Fibroblast of lung (primary cell): ENCODE measurements around the gene JUNB. TPM values are rescaled to one million over a fixed set of nuclear protein-coding genes. Genes with fewer than 3 reads are reported as not detected.
A peak's percentile ranks its signal among the peaks of the same experiment; 100 is the strongest.

ENCODE experiments used
- DNase-seq, 2 donors: peaks; one replicate each; pipeline versions ENCODE4 v3.0.0 to v3.0.0-alpha.2; 2010; ENCODE audit warnings: low read depth in 2 of 2
- H2AFZ ChIP-seq: 2 replicates; pipeline ENCODE4 v1.5.1; 2012; ENCODE audit warnings: low read length, control low read depth, inconsistent platforms
- H3K27ac ChIP-seq: 2 replicates; pipeline ENCODE4 v1.5.1; 2011; ENCODE audit warnings: low read length, control low read depth; ENCODE audit not compliant: insufficient read depth
- H3K27me3 ChIP-seq: 2 replicates; pipeline ENCODE4 v1.5.1; 2011; ENCODE audit warnings: mild to moderate bottlenecking, low read length; ENCODE audit not compliant: control insufficient read depth, insufficient read depth
- H3K36me3 ChIP-seq: 2 replicates; pipeline ENCODE4 v1.5.1; 2011; ENCODE audit warnings: low read length; ENCODE audit not compliant: control insufficient read depth, insufficient read depth
- H3K4me1 ChIP-seq: 2 replicates; pipeline ENCODE4 v1.5.1; 2011; ENCODE audit warnings: low read length; ENCODE audit not compliant: control insufficient read depth, insufficient read depth; ENCODE audit errors: extremely low read depth
- H3K4me2 ChIP-seq: 2 replicates; pipeline ENCODE4 v1.5.1; 2011; ENCODE audit warnings: low read length, control low read depth; ENCODE audit not compliant: insufficient read depth; ENCODE audit errors: extremely low read depth
- H3K4me3 ChIP-seq, 4 experiments: fragments of 200-600 bp in 1 of 4; sonication (generic) in 1 of 4; replicated peaks in 1 of 4; 2 replicates each; pipeline ENCODE4 v1.5.1; 2011 to 2016; ENCODE audit warnings: low read length in 4 of 4, low read depth in 3 of 4, mild to moderate bottlenecking in 3 of 4, control low read depth in 2 of 4, inconsistent platforms in 1 of 4, mixed read lengths in 1 of 4; ENCODE audit not compliant: insufficient read depth in 1 of 4; ENCODE audit errors: control extremely low read depth in 1 of 4
- H3K79me2 ChIP-seq: 2 replicates; pipeline ENCODE4 v1.5.1; 2012; ENCODE audit warnings: mild to moderate bottlenecking, low read length, inconsistent platforms; ENCODE audit not compliant: control insufficient read depth, insufficient read depth
- H3K9ac ChIP-seq: 2 replicates; pipeline ENCODE4 v1.5.1; 2011; ENCODE audit warnings: mild to moderate bottlenecking, low read length, control low read depth; ENCODE audit not compliant: insufficient read depth
- H3K9me3 ChIP-seq: 2 replicates; pipeline ENCODE4 v1.5.1; 2012; ENCODE audit warnings: low read depth, low read length; ENCODE audit not compliant: control insufficient read depth, insufficient read depth
- H4K20me1 ChIP-seq: 2 replicates; pipeline ENCODE4 v1.5.1; 2011; ENCODE audit warnings: low read length; ENCODE audit not compliant: control insufficient read depth, insufficient read depth; ENCODE audit errors: extremely low read depth
- EZH2 ChIP-seq: IDR thresholded peaks from 2 replicates; pipeline ENCODE4 v1.5.1; 2012; ENCODE audit warnings: low read length, control low read depth, mild to moderate bottlenecking; ENCODE audit errors: missing control alignments
- polyA plus RNA-seq, 2 donors: library from polyadenylated mRNA; depleted of rRNA in 1 of 2; stranded (reverse) in 1 of 2; unstranded in 1 of 2; fragments of >200 nt; gene quantifications; 2 replicates each; pipeline ENCODE4 v1.2.1, GENCODE V29; 2011 to 2012; ENCODE audit warnings: missing spikeins in 1 of 2
- total RNA-seq: library from RNA; depleted of rRNA; stranded (reverse); fragments of >200 nt; gene quantifications from 2 replicates; pipeline ENCODE4 v1.2.1, GENCODE V29; 2014
- TF ChIP-seq, protein P1 (sequence below), 2 donors: IDR thresholded peaks in 1 of 2; conservative IDR thresholded peaks in 1 of 2; 1 replicate in 1 of 2; 2 replicates in 1 of 2; pipeline ENCODE4 v1.5.1; 2011 to 2012; ENCODE audit warnings: low read length in 2 of 2, control low read depth in 1 of 2, inconsistent platforms in 1 of 2, low read depth in 1 of 2, mild to moderate bottlenecking in 1 of 2

The JUNB gene
- total and polyA plus RNA-seq, 2 donors (not counting 1 experiment from before 2014, with no cell fraction given) = 20.2 to 108 TPM

DNA sequence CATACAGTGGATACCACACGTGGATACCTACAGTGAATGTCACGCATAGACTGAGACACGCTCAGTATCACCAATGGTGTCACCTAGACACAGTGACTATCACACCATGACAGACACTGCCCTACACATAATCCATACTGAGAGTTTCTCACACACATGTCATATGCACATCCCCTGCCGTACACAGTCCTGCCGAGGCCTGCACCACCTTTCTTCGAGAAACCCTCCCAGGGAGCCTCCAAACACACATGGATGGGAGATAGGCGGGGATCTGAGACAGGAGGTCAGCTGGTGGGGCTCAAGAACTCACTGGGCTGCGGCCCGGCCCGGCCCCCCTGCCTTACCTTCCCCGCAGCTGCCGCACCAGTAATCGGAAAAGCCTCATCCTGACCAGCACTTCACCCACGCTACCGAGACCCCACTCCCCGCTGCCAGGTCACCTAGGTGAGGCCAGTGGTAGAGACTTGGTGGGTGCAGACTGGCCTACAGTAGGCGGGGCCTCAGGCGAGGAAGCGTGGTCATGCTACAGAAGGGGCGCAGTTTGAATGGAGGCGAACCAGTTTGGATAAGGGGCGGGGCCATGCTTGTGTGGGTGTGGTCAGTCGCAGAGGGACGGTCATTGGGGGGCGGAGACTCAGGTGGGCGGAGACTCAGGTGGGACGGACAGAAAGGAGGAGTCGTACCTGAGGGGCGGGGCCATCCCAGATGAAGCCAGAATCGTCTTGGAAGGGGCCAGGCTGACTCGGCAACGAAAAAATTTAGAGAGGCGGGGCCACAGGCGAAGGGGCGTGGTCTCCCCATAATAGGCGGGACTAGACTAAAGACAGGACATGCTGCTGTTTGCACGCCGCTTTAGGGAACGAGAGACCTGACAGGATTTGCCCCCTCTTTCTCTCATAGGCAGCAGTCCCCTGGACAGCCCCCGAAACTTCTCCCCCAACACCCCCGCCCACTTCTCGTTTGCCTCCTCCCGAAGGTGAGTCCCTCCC is 49.1 kb downstream of the JUNB start:
- Histone ChIP-seq H3K4me2 (peak overlapping the region; percentile 7), H3K4me3 (peak overlapping the region in 2 of 4 experiments; percentile 1 to 32)

DNA sequence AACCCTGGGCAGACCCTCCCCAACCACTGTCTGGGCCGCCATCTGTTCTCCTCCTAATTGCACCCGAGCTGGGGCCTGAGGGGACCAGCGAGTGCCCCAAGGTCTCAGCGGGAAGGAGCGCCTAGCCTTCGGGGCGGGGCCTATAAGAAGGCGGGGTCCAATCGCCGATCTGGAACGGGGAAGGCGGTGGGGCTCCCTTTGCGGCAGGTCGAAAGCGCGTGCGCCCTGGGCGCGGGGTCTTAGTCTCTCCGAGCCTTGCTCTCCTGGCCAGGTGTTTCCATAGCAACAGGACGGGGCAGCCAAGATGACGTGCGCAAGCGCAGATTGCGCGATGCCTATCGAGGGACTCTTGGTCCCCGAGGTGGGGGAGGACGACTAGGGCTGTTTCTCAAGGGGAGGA is 49.8 kb downstream of the JUNB start:
- Histone ChIP-seq H4K20me1 (no peaks in the 10 kb centered on the region), H3K79me2 (no peaks in the 10 kb centered on the region), H3K4me1 (peaks cover 3% of the 10 kb centered on the region), H3K9me3 (no peaks in the 10 kb centered on the region), H3K27me3 (peaks cover 45% of the 10 kb centered on the region), H3K9ac (no peak overlapping the region), H3K36me3 (no peaks in the 10 kb centered on the region), H3K27ac (no peak overlapping the region), H3K4me3 (peak overlapping the region in 3 of 4 experiments; percentile 1 to 37 (median 32)), H3K4me2 (peak overlapping the region; percentile 7), H2AFZ (no peak overlapping the region)
- peak in 1 of 2 donors; percentile 30 for DNase-seq
- TF ChIP-seq EZH2 = no peak
- TF ChIP-seq, protein P1, sequence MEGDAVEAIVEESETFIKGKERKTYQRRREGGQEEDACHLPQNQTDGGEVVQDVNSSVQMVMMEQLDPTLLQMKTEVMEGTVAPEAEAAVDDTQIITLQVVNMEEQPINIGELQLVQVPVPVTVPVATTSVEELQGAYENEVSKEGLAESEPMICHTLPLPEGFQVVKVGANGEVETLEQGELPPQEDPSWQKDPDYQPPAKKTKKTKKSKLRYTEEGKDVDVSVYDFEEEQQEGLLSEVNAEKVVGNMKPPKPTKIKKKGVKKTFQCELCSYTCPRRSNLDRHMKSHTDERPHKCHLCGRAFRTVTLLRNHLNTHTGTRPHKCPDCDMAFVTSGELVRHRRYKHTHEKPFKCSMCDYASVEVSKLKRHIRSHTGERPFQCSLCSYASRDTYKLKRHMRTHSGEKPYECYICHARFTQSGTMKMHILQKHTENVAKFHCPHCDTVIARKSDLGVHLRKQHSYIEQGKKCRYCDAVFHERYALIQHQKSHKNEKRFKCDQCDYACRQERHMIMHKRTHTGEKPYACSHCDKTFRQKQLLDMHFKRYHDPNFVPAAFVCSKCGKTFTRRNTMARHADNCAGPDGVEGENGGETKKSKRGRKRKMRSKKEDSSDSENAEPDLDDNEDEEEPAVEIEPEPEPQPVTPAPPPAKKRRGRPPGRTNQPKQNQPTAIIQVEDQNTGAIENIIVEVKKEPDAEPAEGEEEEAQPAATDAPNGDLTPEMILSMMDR (conservative IDR thresholded peaks at IDR 0.05 in 1 of 2, IDR thresholded peaks at IDR 0.05 in 1 of 2; ENCODE audit: low read depth in 1 of 2, low read length in 2 of 2) = no peak

More for the DNA sequence above, 49.1 kb downstream of the JUNB start:
- Histone ChIP-seq H3K27ac (no peak overlapping the region), H3K9me3 (no peaks in the 10 kb centered on the region), H3K79me2 (no peaks in the 10 kb centered on the region), H3K4me1 (peaks cover 3% of the 10 kb centered on the region), H3K9ac (no peak overlapping the region), H3K36me3 (no peaks in the 10 kb centered on the region), H2AFZ (no peak overlapping the region), H4K20me1 (no peaks in the 10 kb centered on the region), H3K27me3 (peaks cover 52% of the 10 kb centered on the region)
- peak; percentile 47 to 62 for DNase-seq
- TF ChIP-seq EZH2 = no peak
- TF ChIP-seq, protein P1 (conservative IDR thresholded peaks at IDR 0.05 in 1 of 2, IDR thresholded peaks at IDR 0.05 in 1 of 2; ENCODE audit: low read depth in 1 of 2, low read length in 2 of 2) = no peak

DNA sequence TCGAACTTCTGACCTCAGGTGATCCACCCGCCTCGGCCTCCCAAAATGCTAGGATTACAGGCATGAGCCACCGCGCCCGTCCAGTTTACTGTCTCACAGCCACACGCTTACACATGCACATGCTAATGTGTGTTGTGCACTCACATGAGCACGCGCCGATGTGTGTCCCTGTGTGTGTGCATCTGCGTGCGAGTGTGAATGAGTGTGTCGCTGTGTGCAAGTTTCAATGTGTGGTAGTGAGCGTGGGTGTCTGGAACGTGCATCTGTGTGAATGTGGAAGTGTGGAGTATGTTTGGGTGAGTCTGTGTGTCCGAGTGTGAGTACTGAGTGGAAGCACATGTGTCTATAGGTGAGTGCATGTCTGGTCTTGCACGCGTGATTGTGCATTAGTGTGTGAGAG is 51.2 kb downstream of the JUNB start:
- Histone ChIP-seq H4K20me1 (no peaks in the 10 kb centered on the region), H3K9ac (no peak overlapping the region), H3K36me3 (no peaks in the 10 kb centered on the region), H3K4me2 (no peak overlapping the region), H3K4me3 (no peak overlapping the region), H3K9me3 (no peaks in the 10 kb centered on the region), H3K27ac (no peak overlapping the region), H3K4me1 (peaks cover 6% of the 10 kb centered on the region), H2AFZ (no peak overlapping the region), H3K79me2 (no peaks in the 10 kb centered on the region), H3K27me3 (peaks cover 35% of the 10 kb centered on the region)
- DNase-seq = no peak
- TF ChIP-seq EZH2 = no peak
- TF ChIP-seq, protein P1 (conservative IDR thresholded peaks at IDR 0.05 in 1 of 2, IDR thresholded peaks at IDR 0.05 in 1 of 2; ENCODE audit: low read depth in 1 of 2, low read length in 2 of 2) = no peak
